Measurements from ENCODE around the gene TTLL11.

Gene TTLL11

GRCh38 chr9:122092611-122093506 lies at the start of gene TTLL11:
TTLL11 (minus strand) TSS chr9:122093308; CDS start chr9:122093148, 160 bp downstream.
- DNase-seq (ENCODE audit: low spot score) = peak; percentile 90

GRCh38 chr9:122141671-122142070 lies 48.6 kb upstream of the TTLL11 start:
- DNase-seq (ENCODE audit: low spot score) = no peak

DNA sequence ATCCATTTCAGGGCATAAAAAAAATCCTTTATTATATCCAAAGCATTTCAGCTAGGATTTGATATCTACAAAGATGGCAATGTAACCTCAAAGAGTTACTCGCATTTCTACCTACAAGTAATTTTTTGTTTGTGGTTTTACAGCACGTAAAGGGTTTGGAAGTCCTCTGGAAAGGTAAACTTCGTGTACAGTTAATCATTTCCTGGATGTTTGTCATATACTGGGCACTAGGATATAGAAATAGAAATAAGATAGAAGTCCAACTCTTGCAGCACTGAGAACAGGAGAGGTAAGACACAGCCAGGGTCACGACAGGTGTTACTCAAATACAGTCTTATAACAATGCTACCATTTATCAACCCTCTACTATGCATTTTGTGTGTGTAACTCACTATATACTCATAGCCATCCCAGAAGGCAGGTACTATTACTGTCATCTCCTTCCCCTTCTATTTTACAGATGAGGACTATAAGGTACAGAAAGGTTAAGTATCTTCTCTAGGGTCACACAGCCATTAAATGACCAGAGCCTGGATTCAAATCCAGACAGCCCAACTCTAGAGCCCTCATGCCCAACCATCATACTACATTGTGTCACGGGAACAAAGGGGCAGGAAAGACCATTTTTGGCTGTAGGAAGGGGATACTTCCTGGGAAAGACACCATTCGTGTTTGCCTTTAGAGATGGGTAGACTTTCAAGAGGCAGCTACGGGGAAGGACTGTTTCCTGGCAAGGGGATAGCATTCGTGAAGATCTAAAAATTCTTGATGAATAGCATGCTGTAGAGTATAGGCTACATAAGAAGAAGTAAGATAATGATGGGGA lies 47.5 kb upstream of the TTLL11 start:
- DNase-seq (ENCODE audit: low spot score) = no peak

GRCh38 chr9:122138560-122139268 lies 45.6 kb upstream of the TTLL11 start:
- no peak for DNase-seq (ENCODE audit: low spot score)

GRCh38 chr9:122135529-122135859 lies 42.4 kb upstream of the TTLL11 start:
- no peak for DNase-seq (ENCODE audit: low spot score)

GRCh38 chr9:122134822-122135528 lies 41.9 kb upstream of the TTLL11 start:
- DNase-seq (ENCODE audit: low spot score) = no peak

DNA sequence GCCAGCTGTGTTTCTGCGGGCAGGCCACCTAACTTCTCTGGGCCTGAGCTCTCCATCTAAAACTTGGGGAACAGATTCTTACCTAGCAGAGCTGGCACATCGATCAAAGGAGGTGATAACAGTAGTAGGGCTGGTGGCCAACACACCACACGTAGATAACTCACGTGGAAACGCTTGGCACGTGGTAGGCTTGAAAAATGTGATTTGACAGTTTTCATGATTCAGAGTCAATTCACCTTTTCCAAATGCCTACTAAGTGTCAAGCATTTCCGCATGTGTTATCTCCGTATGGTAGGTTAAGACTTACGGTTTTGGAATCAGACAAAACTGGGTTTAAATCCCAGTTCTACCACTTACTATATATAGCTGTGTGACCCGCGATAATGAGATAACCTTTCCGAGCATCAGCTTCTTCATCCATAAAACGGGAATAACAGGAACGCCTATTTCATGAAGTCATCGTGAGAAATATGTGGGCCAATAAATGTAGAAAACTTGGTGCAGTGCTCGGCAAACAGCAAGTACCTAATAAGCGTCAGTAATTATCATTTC lies 41.0 kb upstream of the TTLL11 start:
- no peak for DNase-seq (ENCODE audit: low spot score)

GRCh38 chr9:122133263-122133983 lies 40.3 kb upstream of the TTLL11 start:
- DNase-seq (ENCODE audit: low spot score) = no peak

DNA sequence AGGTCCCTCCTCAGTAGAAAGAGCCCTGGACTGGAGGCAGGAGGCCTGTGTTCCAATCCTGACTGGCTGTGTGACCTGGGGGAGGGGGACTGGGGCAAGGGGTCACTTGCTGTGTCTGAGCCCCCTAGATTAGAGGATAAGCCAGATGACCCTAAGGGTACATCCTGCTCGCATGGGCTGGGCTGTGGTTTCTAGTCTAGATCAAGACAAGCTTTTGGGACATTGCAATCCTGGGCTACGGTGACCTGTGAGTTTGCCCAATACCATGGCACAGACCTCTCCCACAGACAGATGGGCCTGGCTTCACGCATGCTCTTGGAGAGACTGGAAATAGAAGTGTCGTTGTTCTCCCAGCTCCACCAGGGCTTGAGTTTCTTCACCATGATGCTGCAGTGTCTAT lies 39.4 kb upstream of the TTLL11 start:
- DNase-seq (ENCODE audit: low spot score) = no peak

DNA sequence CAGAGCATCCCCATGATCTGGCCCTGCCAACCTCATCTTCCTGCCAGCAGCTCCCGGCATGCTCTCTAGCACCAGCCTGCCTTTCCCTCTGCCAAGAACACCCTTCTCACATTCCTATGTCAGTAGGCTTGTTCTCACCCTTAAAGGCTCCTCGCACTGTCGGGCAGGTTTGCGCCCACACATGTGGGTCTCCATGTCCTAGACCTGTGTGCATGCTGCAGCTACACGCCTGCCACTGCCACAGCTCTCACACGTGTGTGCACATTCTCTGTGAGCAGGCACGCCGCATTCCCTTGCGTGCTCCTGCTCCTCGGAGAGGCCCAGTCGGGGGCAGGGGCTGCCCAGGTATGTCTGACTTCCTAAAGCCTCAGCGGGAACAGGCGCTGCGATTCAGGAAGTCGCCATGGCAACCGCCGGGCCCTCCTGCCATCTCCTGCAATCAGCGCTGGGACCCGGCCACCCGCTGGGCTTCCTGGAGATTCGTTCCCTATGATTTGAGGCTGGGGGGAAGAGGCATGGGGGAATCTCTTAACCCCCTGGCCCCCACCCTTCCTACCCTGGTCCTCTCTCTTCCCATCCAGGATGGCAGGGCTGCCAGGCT lies 38.4 kb upstream of the TTLL11 start:
- no peak for DNase-seq (ENCODE audit: low spot score)

- DNase-seq (ENCODE audit: low spot score) = no peak
Measured at GRCh38 chr9:122130837-122131236, 37.7 kb upstream of the TTLL11 start.

DNA sequence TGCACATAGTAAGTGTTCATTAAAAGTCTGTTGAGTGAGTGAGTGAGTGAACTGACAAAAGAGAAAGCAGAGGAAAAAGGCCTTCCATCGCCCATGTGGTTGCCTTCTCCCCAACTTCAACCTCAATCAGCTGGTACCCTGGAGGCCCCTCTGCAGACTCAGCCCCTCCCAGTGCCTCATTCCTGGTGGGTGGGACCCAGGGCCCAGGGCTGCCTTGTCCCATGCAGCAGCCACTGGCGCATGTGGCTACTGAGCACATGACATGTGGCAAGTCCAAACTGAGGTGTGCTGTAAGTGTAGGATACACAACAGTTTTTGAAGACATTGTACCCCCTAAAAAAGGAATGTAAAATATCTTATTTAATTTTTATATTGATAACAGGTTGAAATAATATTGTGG lies 36.9 kb upstream of the TTLL11 start:
- no peak for DNase-seq (ENCODE audit: low spot score)

DNA sequence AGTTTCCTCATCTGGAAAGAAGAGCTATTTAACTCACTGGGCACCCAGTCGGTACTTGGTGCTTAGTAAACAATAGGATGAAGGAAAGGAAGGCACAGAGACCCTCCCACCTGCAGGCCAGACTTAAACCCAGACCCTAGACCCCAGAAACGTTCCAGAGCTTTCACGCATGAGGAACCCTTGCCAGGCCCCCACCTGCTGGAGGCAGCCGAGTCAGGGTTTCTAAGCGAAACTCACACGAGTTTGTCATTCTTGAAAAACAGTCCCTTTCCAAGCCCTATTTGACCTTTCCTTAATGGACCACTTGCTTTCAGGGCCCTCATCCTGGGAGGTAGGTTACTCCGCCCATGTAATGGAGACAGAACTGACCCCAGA lies 35.8 kb upstream of the TTLL11 start:
- DNase-seq (ENCODE audit: low spot score) = no peak

GRCh38 chr9:122128007-122128968 lies 35.2 kb upstream of the TTLL11 start:
- no peak for DNase-seq (ENCODE audit: low spot score)

- no peak for DNase-seq (ENCODE audit: low spot score)
Measured at GRCh38 chr9:122127396-122127798, 34.3 kb upstream of the TTLL11 start.

DNA sequence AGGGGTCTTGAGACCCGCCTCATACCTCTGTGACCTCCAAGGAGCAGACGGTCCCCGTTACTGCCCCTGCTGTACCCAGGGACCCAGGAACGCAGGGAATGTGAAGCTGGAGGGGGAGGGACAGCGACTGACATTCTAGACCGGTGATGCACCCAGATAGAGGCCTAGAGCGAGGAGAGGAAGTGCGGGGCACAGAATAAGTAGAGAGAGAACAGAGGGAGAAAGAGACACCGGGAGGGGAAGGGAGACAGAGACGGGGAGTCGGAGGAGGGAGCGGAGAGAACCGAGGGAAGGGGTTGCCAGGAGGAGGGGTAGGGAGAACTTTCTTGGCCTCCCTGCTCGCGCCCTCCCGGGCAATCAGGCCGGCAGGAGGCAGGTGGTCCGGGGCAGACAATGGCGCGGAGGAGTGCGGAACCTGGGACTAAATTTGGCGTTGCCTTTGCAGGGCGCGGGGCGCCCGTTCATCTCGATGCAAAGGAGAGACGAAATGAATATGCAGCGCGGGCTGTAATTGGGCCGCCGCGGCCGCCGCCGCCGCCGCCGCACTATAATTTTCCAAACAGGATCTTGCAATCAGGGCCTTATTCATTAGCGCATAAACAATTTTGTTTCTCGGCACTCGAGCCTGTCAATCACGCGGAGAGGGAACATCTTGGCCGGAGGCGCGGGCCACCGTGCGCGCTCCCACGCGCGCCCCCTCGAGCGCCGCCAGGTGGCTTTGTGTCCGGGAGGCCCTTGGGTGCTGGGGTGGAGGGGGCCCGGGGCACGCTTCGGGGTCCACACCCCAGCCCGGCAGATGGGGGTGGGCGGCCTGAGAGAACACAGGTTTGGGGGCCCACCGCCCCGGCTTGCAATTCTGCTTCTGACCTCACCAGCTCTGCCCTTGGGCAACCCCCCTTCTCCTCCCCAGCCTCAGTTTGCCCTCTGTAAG lies 33.5 kb upstream of the TTLL11 start:
- DNase-seq (ENCODE audit: low spot score) = no peak

DNA sequence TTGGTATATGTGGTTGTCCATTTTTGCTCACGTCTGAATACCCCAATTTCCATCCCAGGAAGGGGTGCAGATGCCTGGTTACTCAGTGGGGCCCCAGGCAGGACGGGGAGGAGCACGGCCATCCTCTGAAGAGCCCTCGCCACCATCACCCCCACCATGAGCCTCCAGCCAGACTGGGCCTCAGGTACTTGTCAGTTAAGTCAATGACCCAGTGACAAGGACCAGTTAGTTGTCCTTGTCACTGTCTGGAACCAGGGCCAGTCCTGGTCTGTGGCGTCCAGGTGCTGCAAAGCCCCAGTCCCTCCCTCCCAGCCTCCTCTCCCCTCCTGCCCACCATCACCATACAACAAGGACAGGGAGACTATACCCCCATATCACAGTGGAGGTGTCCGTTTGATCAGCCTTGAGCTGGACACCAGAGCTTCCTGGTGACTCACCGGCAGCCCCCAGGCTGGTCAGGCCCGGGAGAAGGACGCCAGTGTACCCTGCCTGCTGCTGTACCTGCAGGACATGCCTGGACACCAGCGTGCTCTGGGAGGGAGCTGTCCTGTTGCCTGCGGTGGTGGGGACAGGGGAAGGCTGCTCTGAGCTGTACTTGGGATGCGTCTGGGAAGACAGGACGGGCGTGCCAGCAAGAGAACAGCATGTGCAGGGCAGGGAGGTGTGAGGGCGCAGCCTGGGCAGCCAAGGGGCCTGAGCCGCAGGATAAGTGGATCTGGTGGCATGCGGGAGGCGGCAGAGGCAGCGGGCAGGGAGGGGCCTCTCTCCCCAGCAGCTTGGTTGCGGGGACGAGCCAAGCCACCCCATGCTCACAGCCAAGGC lies 32.6 kb upstream of the TTLL11 start:
- DNase-seq (ENCODE audit: low spot score) = no peak

Measured in HuH-7.5 (cell line).